Mucosa of stomach (tissue), 1 donor: ENCODE measurements around the gene SYT13.

Experiments
- H3K27me3 ChIP-seq: one replicate; pipeline ENCODE4 v1.7.0; 2013; ENCODE audit warnings: mild to moderate bottlenecking, low read length; ENCODE audit not compliant: control insufficient read depth, insufficient read depth
- H3K36me3 ChIP-seq: one replicate; pipeline ENCODE4 v1.7.0; 2013; ENCODE audit warnings: low read length; ENCODE audit not compliant: control insufficient read depth, insufficient read depth
- H3K4me1 ChIP-seq: one replicate; pipeline ENCODE4 v1.7.0; 2013; ENCODE audit warnings: mild to moderate bottlenecking, low read length; ENCODE audit not compliant: control insufficient read depth, insufficient read depth
- H3K4me3 ChIP-seq: one replicate; pipeline ENCODE4 v1.7.0; 2013; ENCODE audit warnings: low read length
- H3K9ac ChIP-seq: one replicate; pipeline ENCODE4 v1.7.0; 2013; ENCODE audit warnings: mild to moderate bottlenecking, low read length, moderate library complexity
- H3K9me3 ChIP-seq: one replicate; pipeline ENCODE4 v1.7.0; 2013; ENCODE audit warnings: mild to moderate bottlenecking, low read length, moderate library complexity; ENCODE audit not compliant: control insufficient read depth
- donor health status: Pancreatic carcinoma.

SYT13 gene

DNA sequence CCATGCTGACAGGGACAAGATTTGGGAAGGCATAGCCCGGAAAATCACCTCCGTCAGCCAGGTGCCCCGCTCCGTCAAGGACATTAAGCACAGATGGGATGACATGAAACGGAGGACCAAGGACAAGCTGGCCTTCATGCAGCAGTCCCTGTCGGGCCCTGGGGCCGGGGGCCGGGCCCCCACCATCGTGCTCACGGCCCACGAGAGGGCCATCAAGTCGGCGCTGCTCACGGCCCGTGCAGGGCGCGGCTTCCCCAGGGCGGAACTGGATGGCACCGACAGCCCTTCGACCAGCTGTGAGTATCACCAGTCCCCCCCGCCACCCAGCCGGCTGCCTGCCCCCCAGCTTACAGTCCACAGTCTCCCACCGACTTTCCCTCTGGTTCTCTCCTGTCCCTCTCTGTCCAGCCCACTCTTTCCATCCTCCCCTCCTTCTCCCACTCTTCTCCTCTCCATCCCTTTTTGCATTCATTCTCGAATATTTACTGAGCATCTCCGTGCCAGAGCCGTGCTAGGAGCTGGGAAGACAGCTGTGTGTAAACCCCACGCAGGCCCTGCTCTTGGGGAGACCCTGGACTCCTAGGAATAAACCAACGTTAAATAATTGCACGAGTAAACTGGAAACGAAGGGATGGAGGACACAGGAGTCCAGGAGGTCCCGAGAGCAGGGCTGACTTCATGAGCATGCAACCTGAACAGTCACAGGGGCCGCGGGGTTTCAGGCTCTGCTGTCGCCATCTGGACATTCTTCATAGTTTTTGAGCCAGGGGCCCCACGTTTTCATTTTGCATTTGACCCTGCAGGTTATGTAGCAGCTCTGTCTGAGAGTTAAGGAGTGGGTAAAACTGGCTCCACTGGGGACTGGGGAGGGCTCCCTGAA, 76.9 kb downstream of the SYT13 start:
- Histone ChIP-seq H3K27me3 (no peaks in the 10 kb centered on the region), H3K36me3 (peaks cover 4% of the 10 kb centered on the region), H3K4me3 (no peak overlapping the region), H3K9me3 (no peaks in the 10 kb centered on the region), H3K4me1 (peaks cover 28% of the 10 kb centered on the region), H3K9ac (peak overlapping the region; percentile 8)

DNA sequence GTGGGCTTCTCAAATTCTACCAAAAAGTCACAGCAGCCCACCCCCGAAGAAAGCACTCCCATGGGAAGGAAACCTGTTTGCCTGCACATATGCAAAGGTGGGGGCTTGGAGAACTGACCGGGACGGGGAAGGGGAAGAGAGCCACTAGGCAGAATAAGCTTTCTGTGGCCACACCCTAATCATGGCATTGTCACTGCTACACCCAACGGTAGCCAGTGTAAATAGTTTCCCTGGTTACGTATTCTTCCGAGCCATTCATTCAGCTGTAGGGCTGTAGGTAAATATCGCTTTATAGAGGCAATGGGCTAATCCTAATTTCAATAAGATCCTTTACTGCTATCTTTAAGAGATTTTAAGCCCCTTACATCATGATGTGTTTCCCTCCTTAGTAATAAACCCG, 78.0 kb downstream of the SYT13 start:
- Histone ChIP-seq H3K9ac (no peak overlapping the region), H3K4me1 (peaks cover 28% of the 10 kb centered on the region), H3K4me3 (no peak overlapping the region), H3K9me3 (no peaks in the 10 kb centered on the region), H3K36me3 (peaks cover 4% of the 10 kb centered on the region), H3K27me3 (no peaks in the 10 kb centered on the region)

GRCh38 chr11:45205978-45206377, 80.2 kb downstream of the SYT13 start:
- no peak overlapping the region for H3K9ac ChIP-seq
- peaks cover 28% of the 10 kb centered on the region for H3K4me1 ChIP-seq
- no peaks in the 10 kb centered on the region for H3K9me3 ChIP-seq
- no peaks in the 10 kb centered on the region for H3K27me3 ChIP-seq
- H3K4me3 ChIP-seq = no peak overlapping the region
- H3K36me3 ChIP-seq = no peaks in the 10 kb centered on the region

- Histone ChIP-seq H3K9ac (no peak overlapping the region), H3K36me3 (no peaks in the 10 kb centered on the region), H3K4me1 (peaks cover 20% of the 10 kb centered on the region), H3K9me3 (no peaks in the 10 kb centered on the region), H3K27me3 (no peaks in the 10 kb centered on the region), H3K4me3 (no peak overlapping the region)
Observed at GRCh38 chr11:45204761-45205160, 81.4 kb downstream of the SYT13 start.

GRCh38 chr11:45193695-45194094, 92.4 kb downstream of the SYT13 start:
- Histone ChIP-seq H3K4me3 (no peak overlapping the region), H3K9ac (no peak overlapping the region), H3K4me1 (no peaks in the 10 kb centered on the region), H3K27me3 (no peaks in the 10 kb centered on the region), H3K36me3 (no peaks in the 10 kb centered on the region), H3K9me3 (no peaks in the 10 kb centered on the region)
